Stimulated activated CD8-positive, alpha-beta memory T cell treated with anti-CD3 and anti-CD28 coated beads, Interleukin-12 subunit alpha, Interleukin-12 subunit beta, amount 100 ng/mL, for 1 hour (primary cell): ENCODE results near the gene CALN1.
"Not testable (repeated sequence)": the region's sequence is repeated elsewhere in the genome, so short reads cannot be mapped to it uniquely, and the experiment has no call there.

Experiments
- DNase-seq: peaks from one replicate; pipeline ENCODE4 v3.0.0-alpha.2; 2020; ENCODE audit warnings: low read depth

The CALN1 gene

GRCh38 chr7:72408966-72409637 is 3.0 kb downstream of the CALN1 start:
- no peak for DNase-seq

GRCh38 chr7:72406820-72407403 is 5.2 kb downstream of the CALN1 start:
- no peak for DNase-seq

DNA sequence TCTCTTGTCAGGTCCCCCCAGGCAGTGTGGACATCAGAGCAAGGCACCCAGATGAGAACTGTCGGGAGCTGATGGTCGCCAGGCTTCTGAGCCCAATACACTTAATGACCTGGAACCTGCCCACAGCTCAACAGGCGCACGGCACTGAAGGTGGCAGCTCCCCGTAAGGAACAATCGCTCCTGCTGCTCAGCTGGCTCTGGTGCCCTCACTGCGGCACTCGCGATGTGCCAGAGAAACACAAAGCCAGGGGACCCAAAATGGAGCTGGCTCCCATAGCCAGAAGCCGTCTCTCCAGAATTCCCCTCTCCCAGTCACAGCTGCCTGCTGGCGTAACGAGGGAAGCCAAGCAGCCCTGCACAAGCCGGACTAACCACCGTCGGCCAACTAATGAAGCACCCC is 6.3 kb downstream of the CALN1 start:
- DNase-seq, result no peak

DNA sequence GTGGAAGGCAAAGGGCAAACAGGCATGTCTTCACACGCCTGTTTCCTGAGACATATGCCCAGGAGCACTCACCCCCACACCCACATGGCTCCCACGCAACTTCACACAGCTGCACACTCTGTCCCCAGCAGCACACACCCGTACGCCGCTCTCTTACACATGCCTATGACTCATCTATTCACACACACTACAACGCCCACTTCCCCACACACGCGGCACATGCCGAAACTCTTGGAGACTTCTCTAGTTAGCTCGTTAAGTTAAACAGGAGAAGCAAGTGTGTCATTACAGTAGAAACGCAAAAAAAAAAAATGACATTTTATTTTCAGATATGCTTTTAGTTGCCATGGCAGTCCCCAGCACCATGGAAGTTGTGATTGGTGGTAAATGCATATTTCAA is 6.7 kb downstream of the CALN1 start:
- DNase-seq, result no peak

DNA sequence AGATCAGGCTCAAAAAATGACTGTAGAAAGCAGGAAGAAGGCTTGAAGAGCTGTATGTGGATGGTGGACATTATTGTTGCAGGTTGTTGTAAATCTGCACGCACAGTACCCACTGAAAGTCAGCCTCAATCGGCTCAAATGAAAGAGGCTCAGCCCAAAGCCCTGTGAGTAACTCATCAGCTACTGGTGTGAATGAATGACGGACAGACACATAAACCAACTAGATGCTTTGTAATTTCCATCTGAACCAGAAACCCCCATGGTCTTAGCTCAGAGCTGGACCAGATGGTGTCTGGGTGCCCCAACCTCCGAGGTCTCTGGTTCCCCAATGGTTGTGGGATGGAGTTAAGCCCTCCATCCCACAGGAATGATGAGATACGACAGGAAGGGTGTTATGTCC is 7.4 kb downstream of the CALN1 start:
- DNase-seq, result no peak

DNA sequence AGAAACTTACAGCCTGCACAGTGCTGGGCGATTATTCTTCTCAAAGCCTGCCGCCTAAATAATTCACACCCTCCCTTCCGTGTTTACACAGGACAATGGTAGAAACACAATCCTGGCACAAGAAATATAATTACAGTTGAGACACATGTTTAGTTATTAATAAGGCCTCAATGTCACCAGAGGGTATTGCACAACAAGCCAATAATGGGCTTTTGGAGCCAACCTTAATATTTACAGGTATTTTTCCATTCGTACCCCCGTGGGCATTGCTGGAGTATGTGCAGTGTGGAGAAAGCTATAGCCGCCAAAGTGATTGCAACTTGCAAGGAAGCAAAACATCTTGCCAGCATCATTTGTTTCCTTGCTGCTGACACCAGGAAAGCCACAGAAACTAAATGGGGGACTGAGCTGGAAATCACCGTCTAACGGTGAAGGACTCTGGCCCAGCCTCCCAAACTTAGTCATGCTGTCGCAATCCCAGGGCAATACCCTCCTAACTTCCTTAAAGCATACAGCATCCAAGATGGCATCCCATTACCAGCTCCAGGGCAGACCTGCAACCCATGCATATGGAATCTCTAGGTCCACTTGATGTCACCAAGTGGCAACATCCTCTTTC is 8.6 kb downstream of the CALN1 start:
- DNase-seq, result no peak

DNA sequence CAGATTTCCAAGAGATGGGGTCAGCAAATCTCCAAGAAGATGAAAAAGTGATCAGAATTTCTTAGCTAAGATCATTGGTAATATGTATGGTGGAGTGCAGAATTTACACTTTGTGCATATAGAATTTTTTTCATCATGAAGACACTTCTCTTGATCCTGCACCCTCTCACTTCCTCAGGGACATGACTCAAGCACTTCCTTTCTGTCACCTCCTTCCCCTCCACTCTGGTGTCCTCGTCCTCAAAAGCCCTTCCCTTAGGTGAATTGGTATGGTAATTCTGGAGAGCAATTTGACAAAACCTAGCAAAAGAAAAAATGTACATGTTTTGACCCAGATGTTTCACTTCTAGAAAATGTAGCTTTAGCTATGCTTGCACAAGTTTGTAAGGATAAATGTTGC is 18.1 kb downstream of the CALN1 start:
- no peak for DNase-seq

DNA sequence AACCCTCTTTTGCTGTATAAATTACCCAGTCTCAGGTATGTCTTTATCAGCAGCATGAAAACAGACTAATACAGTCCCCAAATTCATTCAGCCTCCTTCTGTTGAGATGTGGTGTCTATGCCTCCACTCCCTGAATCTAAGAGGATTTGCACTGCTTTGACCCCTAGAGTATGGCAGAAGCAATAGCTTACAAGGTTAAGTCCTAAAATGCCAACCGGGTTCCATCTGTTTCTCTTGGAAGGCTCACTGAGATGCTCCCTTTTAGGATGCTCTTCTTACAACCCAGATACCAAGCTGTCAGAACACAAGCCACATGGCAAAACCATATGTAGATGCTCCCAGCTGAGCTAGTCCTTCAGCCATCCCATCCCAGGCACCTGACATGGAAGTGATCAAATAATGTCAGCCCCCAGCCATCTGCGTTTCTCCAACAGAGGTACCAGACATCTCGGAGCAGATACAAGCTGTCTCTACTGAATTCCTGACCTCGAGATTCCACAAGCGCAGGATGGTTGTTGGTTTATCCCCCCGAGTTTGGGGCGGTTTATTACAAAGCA is 20.2 kb downstream of the CALN1 start:
- DNase-seq, result no peak

GRCh38 chr7:72386118-72386517 is 26.0 kb downstream of the CALN1 start:
- DNase-seq, result no peak

- DNase-seq, result no peak
These were observed 49.9 kb downstream of the CALN1 start for GRCh38 chr7:72362246-72362645.

- DNase-seq, result no peak
These were observed 66.9 kb downstream of the CALN1 start for GRCh38 chr7:72345208-72345727.

GRCh38 chr7:72343991-72344390 is 68.1 kb downstream of the CALN1 start:
- no peak for DNase-seq

DNA sequence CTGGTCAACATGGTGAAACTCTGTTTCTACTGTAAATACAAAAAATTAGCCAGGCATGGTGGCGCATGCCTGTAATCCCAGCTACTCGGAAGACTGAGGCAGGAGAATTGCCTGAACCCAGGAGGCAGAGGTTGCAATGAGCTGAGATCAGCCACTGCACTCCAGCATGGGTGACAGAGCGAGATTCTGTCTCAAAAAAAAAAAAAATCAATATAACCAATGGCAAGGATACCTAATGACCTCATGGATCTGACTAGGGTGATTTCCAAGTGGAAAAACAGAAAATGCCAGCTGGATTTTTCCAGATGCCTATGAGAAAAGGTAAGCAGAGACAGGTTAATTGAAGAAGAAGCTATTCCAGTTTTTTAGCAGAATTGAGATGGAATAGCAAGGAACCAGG is 68.8 kb downstream of the CALN1 start:
- not testable (repeated sequence) for DNase-seq

- no peak for DNase-seq
These were observed 74.6 kb downstream of the CALN1 start for GRCh38 chr7:72337390-72338167.

GRCh38 chr7:72336632-72337389 is 75.3 kb downstream of the CALN1 start:
- DNase-seq, result no peak

DNA sequence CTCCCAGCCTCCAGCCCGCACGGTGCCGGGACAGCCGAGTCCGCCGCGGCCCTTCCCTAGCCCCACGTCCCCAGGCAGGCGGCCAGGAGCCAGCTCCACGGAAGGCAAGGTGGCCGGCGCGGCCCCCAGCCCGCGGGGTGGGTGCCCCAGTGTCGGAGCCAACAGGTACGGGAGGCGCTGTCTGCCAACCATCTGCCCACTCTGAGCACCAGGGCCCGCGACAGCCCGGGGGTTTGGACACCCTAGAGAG is 75.8 kb downstream of the CALN1 start:
- DNase-seq, result no peak

DNA sequence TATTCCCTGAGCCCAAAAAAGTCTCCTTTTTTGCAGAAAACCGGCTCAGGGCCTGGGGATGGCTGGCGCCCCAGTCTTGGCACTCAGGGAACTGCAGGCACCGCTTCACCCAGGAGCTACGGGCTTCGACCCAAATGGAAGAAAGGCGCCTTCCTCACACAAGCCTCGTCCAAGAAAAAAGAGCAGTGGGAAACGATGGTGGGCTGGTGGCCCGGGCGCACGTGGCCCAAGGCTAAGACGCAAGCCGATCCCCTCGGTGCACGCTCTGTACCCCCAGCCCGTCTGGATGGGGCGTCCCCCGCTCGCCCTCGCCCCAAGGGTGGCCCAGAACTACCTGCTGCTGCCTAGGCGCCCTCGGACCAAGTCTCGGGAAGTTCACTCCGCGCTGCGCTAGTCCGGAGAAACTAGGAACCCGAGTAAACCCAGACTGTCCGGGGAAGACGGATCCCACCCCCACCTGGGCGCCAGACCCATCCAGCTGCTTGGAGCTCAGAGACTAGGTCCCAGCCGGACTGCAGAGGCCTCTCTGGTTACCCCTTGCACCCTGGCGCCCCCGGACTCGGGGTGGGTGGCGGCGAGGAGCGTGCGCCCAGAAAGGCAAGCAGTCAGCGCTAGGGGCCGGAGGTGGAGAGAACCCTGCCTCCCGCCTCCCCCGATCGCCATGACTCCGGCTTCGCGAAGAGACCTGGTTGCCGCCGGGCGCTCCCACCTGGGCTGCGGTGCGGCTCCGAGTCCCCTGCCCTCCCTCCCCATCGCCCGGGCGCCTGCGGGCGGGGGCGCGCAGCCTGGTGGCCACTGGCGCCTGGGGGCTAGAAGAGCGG is 76.4 kb downstream of the CALN1 start:
- no peak for DNase-seq

DNA sequence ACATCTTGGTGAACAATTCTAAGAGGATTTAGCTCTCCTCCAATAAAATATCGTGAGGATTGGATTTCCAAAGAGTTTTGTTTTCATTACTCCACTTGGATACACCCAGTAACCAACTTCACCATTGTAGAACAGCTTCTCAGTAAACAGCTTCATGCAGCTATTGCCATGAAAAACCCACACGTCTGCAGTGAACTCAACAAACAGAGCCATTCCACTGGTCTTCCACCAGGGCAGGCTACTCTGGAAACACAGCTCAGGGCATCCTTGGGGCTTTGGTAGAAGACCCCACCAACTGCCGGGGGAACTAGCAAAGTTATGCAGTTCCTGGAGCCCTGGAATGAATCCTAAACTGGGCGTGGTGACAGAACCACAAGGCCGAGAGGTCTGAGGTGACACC is 77.4 kb downstream of the CALN1 start:
- no peak for DNase-seq

DNA sequence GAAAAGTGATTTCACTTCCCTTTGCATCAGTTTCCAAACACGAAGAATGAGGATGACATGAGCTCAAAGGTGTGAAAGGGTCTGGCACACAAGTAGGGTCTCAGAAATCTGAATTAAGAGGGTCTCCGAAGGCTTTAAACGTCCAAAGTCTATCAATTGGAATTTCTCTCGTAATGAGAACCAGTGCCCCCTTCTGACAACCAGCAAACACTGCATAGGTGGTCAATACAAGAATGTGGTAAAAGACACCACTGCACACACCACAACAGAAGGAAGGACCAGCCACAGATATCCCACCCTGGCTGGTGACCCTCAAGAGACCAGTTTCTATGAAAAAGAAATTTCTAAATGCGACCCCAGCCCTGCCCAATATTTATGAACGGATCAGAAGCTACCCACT is 78.1 kb downstream of the CALN1 start:
- no peak for DNase-seq

GRCh38 chr7:72326811-72327210 is 85.3 kb downstream of the CALN1 start:
- no peak for DNase-seq

- DNase-seq, result no peak
These were observed 85.8 kb downstream of the CALN1 start for GRCh38 chr7:72326365-72326764.
